Mesothelial cell of epicardium (in vitro differentiated cells): Measurements from ENCODE around the gene MACROD2. TPM values are rescaled to one million over a fixed set of nuclear protein-coding genes. Genes with fewer than 3 reads are reported as not detected.

Experiments
- DNase-seq, 2 experiments: peaks; one replicate each; pipeline ENCODE4 v3.0.0; 2021; ENCODE audit warnings: low spot score in 2 of 2; ENCODE audit not compliant: unreplicated experiment in 2 of 2
- H3K27ac Mint-ChIP-seq: 2 replicates; pipeline ENCODE4 v1.8.0; 2021; ENCODE audit warnings: mixed read lengths
- H3K27me3 Mint-ChIP-seq: 2 replicates; pipeline ENCODE4 v1.8.0; 2021; ENCODE audit warnings: low read depth, mixed read lengths
- H3K36me3 Mint-ChIP-seq: 2 replicates; pipeline ENCODE4 v1.8.0; 2021; ENCODE audit warnings: mixed read lengths
- H3K4me1 Mint-ChIP-seq: 2 replicates; pipeline ENCODE4 v1.8.0; 2021; ENCODE audit warnings: mixed read lengths
- H3K4me3 Mint-ChIP-seq: 2 replicates; pipeline ENCODE4 v1.8.0; 2021; ENCODE audit warnings: mild to moderate bottlenecking, moderate library complexity, mixed read lengths
- H3K9me3 Mint-ChIP-seq: 2 replicates; pipeline ENCODE4 v1.8.0; 2021; ENCODE audit warnings: mixed read lengths
- total RNA-seq: library from RNA; stranded (reverse); gene quantifications from 3 replicates; pipeline ENCODE4 v1.2.1, GENCODE V29; 2021
- TF ChIP-seq, protein P1 (sequence below): fragments of 200-600 bp; sonication (generic); IDR thresholded peaks from one replicate; pipeline ENCODE4 v1.5.0; 2021; ENCODE audit warnings: antibody characterized with exemption; ENCODE audit not compliant: unreplicated experiment

Gene MACROD2
- total RNA-seq, 1 donor from 2014 or later: 10.0 TPM

DNA sequence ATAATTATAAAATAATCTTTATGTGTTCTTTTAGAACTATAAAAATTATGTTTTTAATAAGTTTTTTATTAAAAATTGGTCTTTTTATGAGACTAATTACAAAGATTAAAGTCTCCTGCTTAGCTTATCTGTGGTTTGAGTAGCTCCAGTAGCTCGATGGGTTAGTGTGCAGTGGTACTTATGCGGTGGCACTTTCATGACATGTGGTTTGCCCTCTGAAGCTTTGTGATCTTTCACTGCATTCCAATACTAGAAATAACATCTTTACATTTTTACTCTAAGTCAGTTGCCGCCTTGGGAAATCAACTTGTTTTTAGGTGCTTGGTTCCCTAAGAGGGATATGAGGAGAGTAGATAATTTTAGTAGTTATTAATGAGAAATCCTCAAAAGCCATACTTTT, 1041.6 kb downstream of the MACROD2 start:
- H3K27me3 Mint-ChIP-seq: no peaks in the 10 kb centered on the region
- no peak overlapping the region for H3K4me3 Mint-ChIP-seq
- TF ChIP-seq, protein P1, sequence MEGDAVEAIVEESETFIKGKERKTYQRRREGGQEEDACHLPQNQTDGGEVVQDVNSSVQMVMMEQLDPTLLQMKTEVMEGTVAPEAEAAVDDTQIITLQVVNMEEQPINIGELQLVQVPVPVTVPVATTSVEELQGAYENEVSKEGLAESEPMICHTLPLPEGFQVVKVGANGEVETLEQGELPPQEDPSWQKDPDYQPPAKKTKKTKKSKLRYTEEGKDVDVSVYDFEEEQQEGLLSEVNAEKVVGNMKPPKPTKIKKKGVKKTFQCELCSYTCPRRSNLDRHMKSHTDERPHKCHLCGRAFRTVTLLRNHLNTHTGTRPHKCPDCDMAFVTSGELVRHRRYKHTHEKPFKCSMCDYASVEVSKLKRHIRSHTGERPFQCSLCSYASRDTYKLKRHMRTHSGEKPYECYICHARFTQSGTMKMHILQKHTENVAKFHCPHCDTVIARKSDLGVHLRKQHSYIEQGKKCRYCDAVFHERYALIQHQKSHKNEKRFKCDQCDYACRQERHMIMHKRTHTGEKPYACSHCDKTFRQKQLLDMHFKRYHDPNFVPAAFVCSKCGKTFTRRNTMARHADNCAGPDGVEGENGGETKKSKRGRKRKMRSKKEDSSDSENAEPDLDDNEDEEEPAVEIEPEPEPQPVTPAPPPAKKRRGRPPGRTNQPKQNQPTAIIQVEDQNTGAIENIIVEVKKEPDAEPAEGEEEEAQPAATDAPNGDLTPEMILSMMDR: no peak
- H3K4me1 Mint-ChIP-seq: peaks cover 39% of the 10 kb centered on the region
- no peak overlapping the region for H3K27ac Mint-ChIP-seq
- no peaks in the 10 kb centered on the region for H3K9me3 Mint-ChIP-seq
- H3K36me3 Mint-ChIP-seq: no peaks in the 10 kb centered on the region
- no peak for DNase-seq

DNA sequence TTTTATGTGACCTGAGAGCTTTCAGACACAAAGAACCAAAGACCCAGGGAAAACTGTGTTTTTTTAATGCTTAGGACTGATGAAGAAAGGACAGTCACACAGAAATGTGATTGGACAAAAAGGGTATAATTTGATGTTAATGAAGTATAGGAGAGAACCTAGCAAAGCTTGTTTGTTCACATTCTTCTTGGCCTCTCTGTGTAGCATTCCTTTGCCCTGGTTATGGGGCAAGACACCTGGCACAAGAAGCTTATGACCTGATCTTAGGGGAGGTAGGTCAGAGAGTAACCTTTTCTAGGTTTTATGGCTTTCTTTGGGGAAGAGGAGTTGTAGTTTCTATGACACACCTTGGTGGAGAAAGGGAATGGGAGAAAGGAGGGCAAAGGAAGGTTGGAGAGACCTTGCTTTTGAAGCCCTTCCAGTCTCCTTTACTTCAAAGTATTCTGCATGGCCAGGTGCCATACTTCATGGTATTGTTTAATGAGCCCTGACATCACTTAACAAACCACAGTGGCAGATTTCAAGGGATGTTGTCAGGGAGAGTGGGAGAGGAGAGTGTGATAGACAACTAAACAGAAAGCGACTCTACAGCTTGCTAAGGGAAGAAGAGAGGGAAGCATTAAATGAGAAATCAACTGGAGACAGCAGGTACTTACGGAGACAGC, 1043.9 kb downstream of the MACROD2 start:
- Mint-ChIP-seq H3K4me3 (no peak overlapping the region), H3K36me3 (no peaks in the 10 kb centered on the region), H3K27me3 (no peaks in the 10 kb centered on the region), H3K4me1 (peaks cover 30% of the 10 kb centered on the region), H3K27ac (peak overlapping the region; percentile 23), H3K9me3 (no peaks in the 10 kb centered on the region)
- TF ChIP-seq, protein P1: no peak
- DNase-seq: no peak

DNA sequence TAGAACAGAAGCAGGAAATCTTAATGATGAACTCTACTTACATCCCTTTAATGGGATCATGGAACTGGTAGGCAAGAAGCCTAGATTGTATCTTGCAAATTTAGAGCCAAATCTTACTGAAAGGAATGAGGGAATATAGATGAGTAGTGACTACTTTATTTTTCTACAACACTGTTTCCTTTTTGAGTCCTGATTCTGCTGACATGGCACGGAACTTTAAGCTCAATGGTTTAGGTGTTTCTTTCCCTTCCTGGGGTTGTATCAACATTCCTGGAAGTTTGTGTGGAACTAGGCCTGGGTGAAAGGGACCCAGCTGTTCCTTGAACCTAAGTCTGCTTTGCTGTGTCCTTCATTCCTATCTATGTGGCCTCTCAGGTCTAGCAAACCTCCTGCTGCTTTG, 1047.4 kb downstream of the MACROD2 start:
- Mint-ChIP-seq H3K9me3 (no peaks in the 10 kb centered on the region), H3K27ac (no peak overlapping the region), H3K4me1 (peaks cover 51% of the 10 kb centered on the region), H3K36me3 (no peaks in the 10 kb centered on the region), H3K27me3 (no peaks in the 10 kb centered on the region), H3K4me3 (no peak overlapping the region)
- TF ChIP-seq, protein P1: no peak
- DNase-seq: no peak

DNA sequence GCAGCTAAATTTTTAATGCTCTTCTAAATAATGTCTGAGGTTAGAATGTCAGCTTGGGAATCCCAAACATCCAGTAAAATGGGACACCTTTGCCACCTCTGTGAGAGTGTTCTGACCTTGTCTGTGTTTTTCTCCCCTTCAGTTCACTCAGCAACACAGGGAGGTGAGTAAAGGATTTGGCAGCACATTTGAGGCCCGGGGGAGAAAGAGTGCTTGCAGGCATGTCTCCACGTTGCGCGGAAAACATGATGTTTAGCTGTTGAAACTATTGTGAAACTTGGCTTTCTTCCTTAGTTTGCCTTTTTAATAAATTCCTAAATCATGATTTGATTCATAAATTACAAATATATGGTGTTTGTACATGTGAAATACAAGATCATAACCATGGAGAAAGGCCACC, 1049.9 kb downstream of the MACROD2 start:
- DNase-seq: no peak
- TF ChIP-seq, protein P1: no peak

DNA sequence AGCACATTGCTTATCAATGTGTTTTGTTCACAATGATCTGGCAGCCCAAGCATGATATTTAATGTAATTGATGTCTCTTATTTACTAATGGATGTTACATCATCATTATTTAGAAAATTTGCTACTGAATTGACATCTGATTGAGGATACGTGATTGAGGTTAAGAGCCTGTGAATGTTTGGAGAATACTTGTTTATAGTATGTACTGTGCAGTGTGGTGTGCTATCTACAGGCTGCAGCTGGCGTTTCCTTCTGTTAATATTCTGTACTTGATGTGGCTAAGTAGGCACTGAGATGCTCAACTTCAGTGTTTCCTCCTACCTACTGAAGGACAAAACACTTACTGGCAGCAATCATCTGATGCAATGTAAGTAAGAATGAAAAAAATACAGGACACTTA, 1051.7 kb downstream of the MACROD2 start:
- no peak for DNase-seq
- no peaks in the 10 kb centered on the region for H3K27me3 Mint-ChIP-seq
- no peak overlapping the region for H3K4me3 Mint-ChIP-seq
- H3K36me3 Mint-ChIP-seq: peaks cover 2% of the 10 kb centered on the region
- TF ChIP-seq, protein P1: no peak
- H3K27ac Mint-ChIP-seq: peak overlapping the region; percentile 35
- H3K9me3 Mint-ChIP-seq: peaks cover 5% of the 10 kb centered on the region
- H3K4me1 Mint-ChIP-seq: peaks cover 36% of the 10 kb centered on the region

More for the DNA sequence above, 1049.9 kb downstream of the MACROD2 start:
- Mint-ChIP-seq H3K4me3 (no peak overlapping the region), H3K4me1 (peaks cover 42% of the 10 kb centered on the region), H3K27me3 (no peaks in the 10 kb centered on the region), H3K9me3 (no peaks in the 10 kb centered on the region), H3K36me3 (no peaks in the 10 kb centered on the region), H3K27ac (peak overlapping the region; percentile 90)

DNA sequence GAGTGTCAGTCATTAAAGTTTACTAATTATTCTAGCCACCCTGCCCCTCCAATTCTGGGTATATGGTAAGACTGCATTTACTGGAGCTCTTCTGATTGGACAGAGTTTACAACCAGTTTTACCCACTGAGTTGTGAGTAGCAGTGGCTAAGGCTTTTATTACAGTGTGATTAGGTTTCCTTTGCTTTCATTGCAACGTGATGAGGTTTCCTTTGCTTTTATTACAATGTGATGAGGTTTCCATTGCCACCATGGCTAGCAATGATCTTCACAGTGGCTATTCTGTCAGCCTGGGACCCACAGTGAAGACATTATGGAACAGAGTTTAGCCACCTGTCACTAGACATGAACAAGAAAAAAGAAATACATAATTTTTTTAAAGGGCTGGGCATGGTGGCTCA, 1052.3 kb downstream of the MACROD2 start:
- Mint-ChIP-seq H3K27ac (no peak overlapping the region), H3K4me3 (no peak overlapping the region), H3K36me3 (peaks cover 5% of the 10 kb centered on the region), H3K27me3 (no peaks in the 10 kb centered on the region), H3K9me3 (peaks cover 11% of the 10 kb centered on the region), H3K4me1 (peaks cover 32% of the 10 kb centered on the region)
- TF ChIP-seq, protein P1: no peak
- DNase-seq: no peak
